GM21515 (cell line): ENCODE data around the gene NFKBIA.
"Not testable (repeated sequence)": the region's sequence is repeated elsewhere in the genome, so short reads cannot be mapped to it uniquely, and the experiment has no call there.

Experiments used
- ATAC-seq: cut with Tn5 transposase; IDR thresholded peaks from one replicate; pipeline ENCODE4 v1.9.1; 2021; ENCODE audit not compliant: unreplicated experiment

The NFKBIA gene

GRCh38 chr14:35369701-35370191, 34.8 kb downstream of the NFKBIA start:
- ATAC-seq: no peak

- ATAC-seq: no peak
Observed at GRCh38 chr14:35368583-35369392, 35.8 kb downstream of the NFKBIA start.

- no peak for ATAC-seq
Observed at GRCh38 chr14:35368139-35368460, 36.4 kb downstream of the NFKBIA start.

GRCh38 chr14:35367056-35367372, 37.5 kb downstream of the NFKBIA start:
- ATAC-seq: no peak

GRCh38 chr14:35366521-35366976, 38.0 kb downstream of the NFKBIA start:
- no peak for ATAC-seq

- ATAC-seq: no peak
Observed at GRCh38 chr14:35366056-35366451, 38.5 kb downstream of the NFKBIA start.

DNA sequence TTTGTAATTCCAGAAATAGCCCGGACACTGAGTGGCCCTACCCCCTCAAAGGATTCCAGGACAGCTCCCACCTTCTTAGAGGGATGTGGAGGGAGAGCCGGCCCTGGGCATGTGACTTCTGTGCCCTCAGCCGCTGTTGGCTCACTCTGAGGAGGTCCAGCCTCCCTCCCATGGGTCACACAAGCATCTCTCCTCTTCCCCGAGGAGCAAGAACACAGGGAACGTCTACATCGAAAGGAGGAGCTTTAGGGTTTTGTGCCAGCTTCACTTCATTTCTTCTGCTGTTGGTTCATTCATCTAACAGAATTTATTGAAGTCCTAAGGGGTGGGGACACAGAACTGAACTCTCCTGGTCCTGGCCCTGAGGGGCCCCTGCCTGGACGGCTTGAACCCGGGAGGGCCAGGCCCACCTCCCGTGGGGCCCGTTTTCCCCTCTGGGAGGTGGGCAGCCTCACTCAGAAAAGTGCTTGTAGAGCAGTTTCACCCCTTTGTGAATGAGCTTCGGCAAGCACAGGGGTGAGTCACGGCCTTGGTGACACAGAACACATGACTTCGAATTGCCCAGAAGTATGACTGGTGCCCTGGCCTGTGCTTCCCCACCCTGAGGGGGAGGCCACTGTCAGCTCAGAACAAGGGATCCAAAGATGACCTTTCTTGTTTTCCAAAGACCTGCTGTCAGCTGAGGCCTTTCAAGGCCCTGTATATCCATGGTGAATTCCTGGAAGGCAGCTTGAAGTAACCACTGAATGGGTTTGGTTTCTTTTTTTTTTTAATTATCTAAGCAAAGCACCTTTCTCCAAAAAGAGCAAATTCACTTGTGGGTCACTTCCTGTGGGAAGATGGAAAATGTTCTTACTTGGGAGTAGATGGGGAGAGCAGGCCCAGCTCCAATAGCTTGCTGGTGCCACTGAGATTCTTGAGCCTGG, 39.2 kb downstream of the NFKBIA start:
- ATAC-seq: no peak

GRCh38 chr14:35362911-35363374, 41.6 kb downstream of the NFKBIA start:
- no peak for ATAC-seq

GRCh38 chr14:35362450-35362849, 42.1 kb downstream of the NFKBIA start:
- no peak for ATAC-seq

GRCh38 chr14:35361141-35361480, 43.4 kb downstream of the NFKBIA start:
- ATAC-seq: no peak

- ATAC-seq: not testable (repeated sequence)
Observed at GRCh38 chr14:35359655-35360054, 44.9 kb downstream of the NFKBIA start.

DNA sequence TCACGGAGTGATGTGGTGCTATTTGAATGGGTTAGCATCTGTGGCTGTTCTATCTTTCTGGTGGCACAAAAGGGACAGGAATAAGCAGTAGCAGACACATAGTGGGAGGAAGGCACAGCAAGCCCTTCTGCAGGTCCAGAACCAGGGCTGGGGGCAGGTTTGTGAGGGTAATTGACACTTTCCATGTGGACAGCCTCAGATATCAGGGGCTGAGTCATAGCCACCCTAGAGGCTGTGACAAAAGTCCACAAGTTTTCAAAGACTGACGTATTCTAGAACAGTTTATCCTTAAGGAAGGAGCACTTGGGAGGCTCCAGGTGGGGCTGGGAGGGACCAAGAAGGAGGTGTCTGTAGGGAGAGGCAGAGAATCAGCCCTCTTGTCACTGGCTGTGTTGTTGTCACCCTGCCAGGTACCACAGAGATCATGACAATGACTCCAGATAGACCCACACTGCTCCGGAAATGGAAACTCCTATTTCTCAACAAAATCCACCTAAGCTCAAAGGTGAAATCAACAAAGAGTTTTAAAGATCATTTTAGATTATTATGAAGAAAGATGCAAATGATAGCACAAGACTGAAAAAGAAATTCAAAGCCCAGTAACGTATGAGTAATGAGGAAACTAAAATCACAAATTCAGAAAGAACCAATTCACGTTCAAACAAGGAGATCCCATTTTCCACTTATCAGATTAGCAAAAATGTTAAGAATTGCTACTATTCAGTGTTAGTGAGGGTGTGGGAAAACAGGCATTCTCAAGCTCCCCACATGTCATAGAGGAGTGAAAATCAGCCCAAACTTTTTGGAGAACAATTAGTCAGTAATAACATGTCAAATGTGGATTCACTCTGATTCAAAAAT, 48.3 kb downstream of the NFKBIA start:
- no peak for ATAC-seq

DNA sequence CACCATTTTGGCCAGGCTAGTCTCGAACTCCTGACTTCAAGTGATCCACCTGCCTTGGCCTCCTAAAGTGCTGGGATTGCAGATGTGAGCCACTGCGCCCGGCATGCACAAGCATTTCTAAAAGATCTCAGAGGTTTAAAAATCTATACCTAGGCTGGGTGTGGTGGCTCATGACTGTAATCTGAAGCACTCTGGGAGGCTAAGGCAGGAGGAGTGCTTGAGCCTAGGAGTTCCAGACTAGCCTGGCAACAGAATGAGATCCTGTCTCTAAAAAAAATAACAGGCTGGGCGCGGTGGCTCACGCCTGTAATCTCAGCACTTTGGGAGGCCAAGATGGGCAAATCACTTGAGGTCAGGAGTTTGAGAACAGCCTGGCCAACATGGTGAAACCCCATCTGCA, 49.3 kb downstream of the NFKBIA start:
- ATAC-seq: not testable (repeated sequence)

DNA sequence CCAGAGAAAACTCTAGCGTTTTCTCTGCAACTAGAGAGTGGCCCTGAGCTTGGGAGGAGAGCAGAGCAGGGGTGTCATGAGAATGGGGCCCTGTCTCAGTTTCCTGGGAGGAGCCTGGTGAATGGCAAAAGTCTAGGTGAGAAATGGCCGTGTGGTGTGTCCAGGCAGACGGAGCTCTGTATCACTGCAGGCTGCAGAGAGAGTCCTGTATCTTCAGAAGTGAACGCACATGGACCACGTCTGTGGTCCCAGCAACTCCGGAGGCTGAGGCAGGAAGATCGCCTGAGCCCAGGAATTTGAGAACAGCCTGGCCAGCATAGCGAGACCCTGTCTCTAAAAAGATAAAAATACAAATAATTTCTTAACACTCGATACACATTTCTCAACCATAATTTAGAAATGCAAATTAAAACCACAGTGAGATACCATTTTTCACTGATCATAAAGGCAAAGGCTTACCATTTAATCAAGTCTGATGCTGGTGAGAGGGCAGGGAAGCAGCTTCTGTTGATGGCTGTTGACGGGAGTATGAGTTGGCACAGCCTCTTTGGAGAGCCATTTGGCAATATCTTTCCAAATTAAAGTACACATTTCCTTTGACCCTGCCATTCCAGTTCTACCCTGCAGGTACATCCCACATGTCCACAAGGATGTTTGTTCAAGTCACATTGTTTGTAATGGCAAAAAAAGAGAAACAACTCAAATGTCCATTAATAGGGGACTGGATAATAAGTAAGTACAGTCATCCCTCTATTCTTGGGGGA, 51.0 kb downstream of the NFKBIA start:
- no peak for ATAC-seq

GRCh38 chr14:35352274-35353233, 52.0 kb downstream of the NFKBIA start:
- no peak for ATAC-seq

DNA sequence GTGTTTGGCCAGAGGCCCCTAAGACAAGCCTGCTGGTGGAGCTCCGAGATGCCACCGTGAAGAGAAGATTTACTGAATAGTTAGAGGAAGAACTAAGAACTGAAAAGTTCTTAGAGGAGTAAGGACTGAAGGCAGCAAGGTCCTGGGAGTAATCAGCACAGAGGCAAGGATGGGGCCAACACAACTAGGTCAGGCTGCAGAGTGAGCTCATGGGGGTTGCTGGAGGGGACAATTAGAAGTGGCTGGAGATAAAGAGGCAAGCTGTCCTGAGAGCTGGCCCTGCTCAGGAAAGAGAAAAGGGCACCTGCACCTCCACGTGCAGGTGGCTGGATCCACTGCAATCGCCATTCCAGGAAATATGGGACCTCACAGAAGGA, 52.7 kb downstream of the NFKBIA start:
- no peak for ATAC-seq
